Trophoblast cell (in vitro differentiated cells and primary cell): ENCODE data around the gene ARPC4.

Experiments
- DNase-seq, 2 donors: peaks; one replicate each; pipeline ENCODE4 v3.0.0-alpha.2; 2016
- H2AFZ ChIP-seq: 2 replicates; pipeline ENCODE4 v1.6.1; 2013; ENCODE audit warnings: low read length, moderate library complexity, mild to moderate bottlenecking; ENCODE audit not compliant: insufficient read depth, poor library complexity
- H2AK5ac ChIP-seq: 2 replicates; pipeline ENCODE4 v1.6.1; 2013; ENCODE audit warnings: mild to moderate bottlenecking, low read length
- H2BK120ac ChIP-seq: 2 replicates; pipeline ENCODE4 v1.6.1; 2013; ENCODE audit warnings: low read length, mild to moderate bottlenecking, moderate library complexity; ENCODE audit not compliant: insufficient read depth, poor library complexity
- H2BK12ac ChIP-seq: 2 replicates; pipeline ENCODE4 v1.6.1; 2013; ENCODE audit warnings: mild to moderate bottlenecking, low read length, moderate library complexity
- H2BK5ac ChIP-seq: 2 replicates; pipeline ENCODE4 v1.6.1; 2013; ENCODE audit warnings: low read length, low read depth, moderate library complexity, mild to moderate bottlenecking; ENCODE audit not compliant: poor library complexity
- H3K14ac ChIP-seq: 2 replicates; pipeline ENCODE4 v1.6.1; 2013; ENCODE audit warnings: mild to moderate bottlenecking, low read length
- H3K18ac ChIP-seq: 2 replicates; pipeline ENCODE4 v1.6.1; 2013; ENCODE audit warnings: mild to moderate bottlenecking, low read length
- H3K23ac ChIP-seq: 2 replicates; pipeline ENCODE4 v1.6.1; 2013; ENCODE audit warnings: low read length
- H3K27ac ChIP-seq: 2 replicates; pipeline ENCODE4 v1.5.1; 2013; ENCODE audit warnings: low read depth, mild to moderate bottlenecking, inconsistent platforms, low read length, moderate library complexity
- H3K27me3 ChIP-seq: 2 replicates; pipeline ENCODE4 v1.6.1; 2013; ENCODE audit warnings: inconsistent platforms, mild to moderate bottlenecking, low read length, moderate library complexity; ENCODE audit not compliant: insufficient read depth
- H3K36me3 ChIP-seq, 2 experiments: 1 replicate in 1 of 2; 2 replicates in 1 of 2; pipeline ENCODE4 v1.6.1; 2013; ENCODE audit warnings: low read length in 2 of 2, mild to moderate bottlenecking in 2 of 2, moderate library complexity in 1 of 2; ENCODE audit not compliant: insufficient read depth in 2 of 2, control insufficient read depth in 1 of 2
- H3K4ac ChIP-seq: 2 replicates; pipeline ENCODE4 v1.6.1; 2013; ENCODE audit warnings: low read depth, mild to moderate bottlenecking, low read length, moderate library complexity
- H3K4me1 ChIP-seq, 2 experiments: 1 replicate in 1 of 2; 2 replicates in 1 of 2; pipeline ENCODE4 v1.6.1; 2013; ENCODE audit warnings: low read length in 2 of 2, mild to moderate bottlenecking in 2 of 2, moderate library complexity in 1 of 2; ENCODE audit not compliant: insufficient read depth in 2 of 2, control insufficient read depth in 1 of 2
- H3K4me2 ChIP-seq: 2 replicates; pipeline ENCODE4 v1.6.1; 2013; ENCODE audit warnings: inconsistent platforms, mild to moderate bottlenecking, low read length, moderate library complexity
- H3K4me3 ChIP-seq: 2 replicates; pipeline ENCODE4 v1.5.1; 2013; ENCODE audit warnings: mild to moderate bottlenecking, low read depth, low read length, inconsistent platforms
- H3K79me1 ChIP-seq: one replicate; pipeline ENCODE4 v1.6.1; 2013; ENCODE audit warnings: low read length
- H3K79me2 ChIP-seq: 2 replicates; pipeline ENCODE4 v1.6.1; 2013; ENCODE audit warnings: low read length, mild to moderate bottlenecking; ENCODE audit not compliant: control insufficient read depth, insufficient read depth, poor library complexity
- H3K9ac ChIP-seq: 2 replicates; pipeline ENCODE4 v1.6.1; 2013; ENCODE audit warnings: mild to moderate bottlenecking, low read length
- H3K9me3 ChIP-seq: 2 replicates; pipeline ENCODE4 v1.6.1; 2013; ENCODE audit warnings: low read depth, mild to moderate bottlenecking, control low read depth, inconsistent platforms, low read length; ENCODE audit not compliant: insufficient read depth
- H4K12ac ChIP-seq: 2 replicates; pipeline ENCODE4 v1.6.1; 2013; ENCODE audit warnings: low read depth, mild to moderate bottlenecking, low read length, moderate library complexity
- H4K8ac ChIP-seq: 2 replicates; pipeline ENCODE4 v1.6.1; 2013; ENCODE audit warnings: low read depth, mild to moderate bottlenecking, low read length, moderate library complexity
- H4K91ac ChIP-seq: one replicate; pipeline ENCODE4 v1.6.1; 2013; ENCODE audit warnings: low read depth, mild to moderate bottlenecking, low read length, moderate library complexity
- WGBS: extraction: QIAGEN DNeasy Blood & Tissue Kit; methylation state at CpG from one replicate; pipeline ENCODE4 v1.1.7; 2013; ENCODE audit warnings: missing lambda C conversion rate; ENCODE audit not compliant: insufficient read length, insufficient coverage; ENCODE audit errors: extremely low coverage; 5-methylcytosine and 5-hydroxymethylcytosine counted together

ARPC4 gene

DNA sequence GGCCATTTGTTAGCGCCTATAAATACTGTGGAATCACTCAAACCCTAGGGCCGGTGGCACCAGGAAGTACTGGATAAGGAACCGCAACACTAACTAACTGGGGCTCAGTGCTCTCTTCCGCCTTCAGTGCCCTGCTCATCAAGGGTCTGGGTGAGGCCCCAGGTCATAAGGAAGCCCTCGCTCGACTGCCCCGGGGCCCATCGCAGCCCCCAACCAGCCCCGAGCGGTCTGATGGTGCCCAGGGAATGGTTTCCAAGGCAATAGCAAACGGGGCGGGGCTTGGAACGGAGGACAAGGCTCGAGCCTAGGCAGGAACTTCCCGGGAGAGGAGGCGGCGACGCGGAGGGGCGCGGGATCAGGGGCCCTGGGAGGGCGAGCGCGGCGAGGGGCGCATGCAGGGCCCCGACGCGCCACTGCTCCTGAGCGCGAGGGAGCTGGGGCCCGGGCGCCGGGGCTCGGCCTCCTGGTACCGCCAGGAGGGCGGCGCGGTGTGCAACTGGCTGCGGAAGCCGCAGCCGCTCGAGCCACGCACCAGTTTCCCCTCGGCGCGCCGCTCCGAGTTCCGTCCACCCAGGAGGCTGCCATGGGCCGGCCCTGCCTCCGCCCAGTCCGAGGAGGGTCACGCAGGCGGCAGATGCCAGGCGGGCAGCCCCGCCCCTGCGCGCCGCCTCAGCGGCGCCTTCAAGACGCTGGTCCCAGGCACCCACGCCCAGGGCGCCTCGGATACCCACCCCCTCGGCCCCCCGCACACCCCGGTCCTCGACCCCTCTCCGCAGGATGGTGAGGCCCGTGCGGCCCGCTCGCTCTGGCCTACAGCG, 16.9 kb downstream of the ARPC4 start, which contains the start of gene TTLL3:
Gene TTLL3 (plus strand): TSS at position 648 of the 818 bp plus-strand sequence. CDS start 400 bp downstream, outside the sequence.
- peak in 1 of 2 donors; percentile 46 for DNase-seq
- Histone ChIP-seq H2AK5ac (peak within 1 kb of the TSS; percentile 14), H3K36me3 (peaks cover 29 to 31% of the 10 kb centered on the region in 2 experiments), H3K18ac (peak within 1 kb of the TSS; percentile 49), H3K4me3 (peak within 1 kb of the TSS; percentile 68), H3K4me1 (peaks cover 0 to 3% of the 10 kb centered on the region in 2 experiments), H3K4ac (no peak within 1 kb of the TSS), H3K9ac (peak within 1 kb of the TSS; percentile 29), H2BK5ac (peak within 1 kb of the TSS; percentile 11), H4K91ac (peak within 1 kb of the TSS; percentile 63), H3K27ac (peak within 1 kb of the TSS; percentile 4), H3K79me2 (peaks cover 3% of the 10 kb centered on the region), H4K8ac (peak within 1 kb of the TSS; percentile 92), H2BK12ac (no peak within 1 kb of the TSS), H2AFZ (peak within 1 kb of the TSS; percentile 20), H4K12ac (peak within 1 kb of the TSS; percentile 90), H3K79me1 (peaks cover 9% of the 10 kb centered on the region), H3K4me2 (peak within 1 kb of the TSS; percentile 69), H3K27me3 (no peaks in the 10 kb centered on the region), H2BK120ac (peak within 1 kb of the TSS; percentile 44), H3K23ac (no peak within 1 kb of the TSS), H3K14ac (peak within 1 kb of the TSS; percentile 68), H3K9me3 (no peaks in the 10 kb centered on the region)
- WGBS: no CpG with 5 or more reads among the region's 76 CpGs

DNA sequence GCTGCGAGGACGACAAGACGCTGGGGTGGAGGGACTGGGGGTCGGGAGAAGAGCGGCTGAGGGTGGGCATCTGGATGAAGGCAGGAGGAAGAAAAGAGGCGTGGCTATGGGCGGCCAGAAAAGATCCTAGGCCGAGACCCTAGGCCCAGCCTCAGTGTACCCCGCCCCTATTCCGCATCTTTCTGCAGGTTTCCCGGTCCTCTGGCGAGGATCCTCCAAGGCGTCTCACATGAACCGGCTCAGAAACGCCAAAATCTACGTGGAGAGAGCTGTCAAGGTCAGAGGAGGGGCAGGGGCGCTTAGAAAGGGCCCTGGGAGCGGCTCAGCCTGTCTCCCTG, 17.5 kb downstream of the ARPC4 start:
- Histone ChIP-seq H4K8ac (peak overlapping the region; percentile 43), H4K91ac (no peak overlapping the region), H3K9ac (peak overlapping the region; percentile 29), H3K79me1 (peaks cover 9% of the 10 kb centered on the region), H3K18ac (no peak overlapping the region), H3K9me3 (no peaks in the 10 kb centered on the region), H3K27me3 (no peaks in the 10 kb centered on the region), H3K4me2 (peak overlapping the region; percentile 69), H3K79me2 (peaks cover 3% of the 10 kb centered on the region), H2BK120ac (no peak overlapping the region), H2AK5ac (no peak overlapping the region), H4K12ac (peak overlapping the region; percentile 34), H2AFZ (peak overlapping the region; percentile 1), H2BK12ac (no peak overlapping the region), H2BK5ac (no peak overlapping the region), H3K4me3 (peak overlapping the region; percentile 68), H3K4me1 (peaks cover 0 to 3% of the 10 kb centered on the region in 2 experiments), H3K36me3 (peaks cover 26 to 28% of the 10 kb centered on the region in 2 experiments), H3K23ac (no peak overlapping the region), H3K4ac (no peak overlapping the region), H3K27ac (no peak overlapping the region), H3K14ac (no peak overlapping the region)
- DNase-seq: no peak
- no CpG with 5 or more reads among the region's 18 CpGs for WGBS

DNA sequence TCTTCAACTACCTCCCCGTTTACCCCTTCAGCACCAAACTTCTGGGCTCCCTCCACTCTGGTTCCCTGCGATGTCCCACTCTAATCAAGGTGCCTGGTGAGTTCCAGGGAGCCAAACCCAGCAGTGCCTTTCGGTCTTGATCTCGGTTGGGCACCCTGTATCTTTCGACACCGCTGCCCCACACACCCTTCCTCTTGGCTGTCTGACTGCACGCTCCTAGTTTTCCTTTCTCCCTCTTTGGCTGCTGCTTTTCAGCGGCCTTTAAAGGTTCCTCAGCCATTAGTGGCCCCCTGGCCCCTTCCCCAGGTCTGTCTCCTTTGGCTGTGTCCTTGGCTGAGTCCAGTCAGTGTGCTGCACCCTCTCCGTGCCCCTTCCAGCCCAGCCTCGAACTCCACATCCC, 18.0 kb downstream of the ARPC4 start:
- H2AK5ac ChIP-seq: no peak overlapping the region
- no peak overlapping the region for H3K4me2 ChIP-seq
- H2BK120ac ChIP-seq: no peak overlapping the region
- H3K18ac ChIP-seq: no peak overlapping the region
- H3K4me1 ChIP-seq: peaks cover 0 to 3% of the 10 kb centered on the region in 2 experiments
- no peaks in the 10 kb centered on the region for H3K27me3 ChIP-seq
- no peak overlapping the region for H3K9ac ChIP-seq
- H4K91ac ChIP-seq: no peak overlapping the region
- H4K8ac ChIP-seq: no peak overlapping the region
- H3K79me2 ChIP-seq: peaks cover 3% of the 10 kb centered on the region
- WGBS: no CpG with 5 or more reads among the region's 10 CpGs
- H2BK12ac ChIP-seq: no peak overlapping the region
- H3K4me3 ChIP-seq: no peak overlapping the region
- DNase-seq: no peak
- H2BK5ac ChIP-seq: no peak overlapping the region
- H2AFZ ChIP-seq: no peak overlapping the region
- no peak overlapping the region for H3K27ac ChIP-seq
- peaks cover 9% of the 10 kb centered on the region for H3K79me1 ChIP-seq
- H3K4ac ChIP-seq: no peak overlapping the region
- no peaks in the 10 kb centered on the region for H3K9me3 ChIP-seq
- no peak overlapping the region for H3K14ac ChIP-seq
- peaks cover 22 to 23% of the 10 kb centered on the region in 2 experiments for H3K36me3 ChIP-seq
- no peak overlapping the region for H4K12ac ChIP-seq
- no peak overlapping the region for H3K23ac ChIP-seq

DNA sequence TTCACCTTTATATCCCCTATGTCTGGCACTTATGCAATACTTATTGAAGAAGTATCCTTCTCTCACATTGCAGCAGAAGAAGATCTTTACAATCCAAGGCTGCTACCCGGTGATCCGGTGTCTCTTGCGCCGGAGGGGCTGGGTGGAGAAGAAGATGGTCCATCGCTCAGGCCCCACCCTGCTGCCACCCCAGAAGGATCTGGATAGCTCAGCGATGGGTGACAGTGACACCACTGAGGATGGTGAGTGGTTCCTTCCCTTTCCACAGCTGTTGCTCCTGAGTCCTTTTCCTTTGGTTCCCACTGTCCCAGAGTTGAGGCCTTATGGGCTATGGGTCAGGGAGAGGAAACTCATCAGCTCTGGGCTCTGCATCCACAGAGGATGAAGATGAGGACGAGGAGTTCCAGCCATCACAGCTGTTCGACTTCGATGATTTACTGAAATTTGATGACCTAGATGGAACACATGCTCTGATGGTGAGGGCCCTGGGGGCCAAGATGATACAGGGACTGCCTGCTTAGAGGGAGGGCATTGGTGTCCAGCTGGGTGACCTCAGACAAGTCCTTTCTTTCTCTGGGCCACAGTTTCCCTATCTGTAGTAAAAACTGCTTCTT, 20.1 kb downstream of the ARPC4 start:
- Histone ChIP-seq H3K4me2 (no peak overlapping the region), H4K91ac (no peak overlapping the region), H3K14ac (no peak overlapping the region), H2AFZ (no peak overlapping the region), H3K18ac (no peak overlapping the region), H2AK5ac (no peak overlapping the region), H2BK5ac (no peak overlapping the region), H3K36me3 (peaks cover 9 to 10% of the 10 kb centered on the region in 2 experiments), H3K23ac (no peak overlapping the region), H3K4ac (no peak overlapping the region), H3K9me3 (no peaks in the 10 kb centered on the region), H3K27ac (no peak overlapping the region), H2BK120ac (no peak overlapping the region), H4K12ac (no peak overlapping the region), H3K79me1 (peaks cover 9% of the 10 kb centered on the region), H2BK12ac (no peak overlapping the region), H3K27me3 (no peaks in the 10 kb centered on the region), H3K9ac (no peak overlapping the region), H3K4me3 (no peak overlapping the region), H3K79me2 (peaks cover 3% of the 10 kb centered on the region), H3K4me1 (peaks cover 0 to 3% of the 10 kb centered on the region in 2 experiments), H4K8ac (no peak overlapping the region)
- no peak for DNase-seq
- no CpG with 5 or more reads among the region's 9 CpGs for WGBS
